CD4-positive, alpha-beta T cell treated with Interferon alpha-2 for 1 hour (primary cell): ENCODE data around the gene NDUFB2.
A peak's percentile ranks its signal among the peaks of the same experiment; 100 is the strongest.
"Not testable (repeated sequence)": the region's sequence is repeated elsewhere in the genome, so short reads cannot be mapped to it uniquely, and the experiment has no call there.

Source experiments
- DNase-seq, 2 donors: peaks; one replicate each; pipeline ENCODE4 v3.0.0-alpha.2; 2020 to 2022

Gene NDUFB2

DNA sequence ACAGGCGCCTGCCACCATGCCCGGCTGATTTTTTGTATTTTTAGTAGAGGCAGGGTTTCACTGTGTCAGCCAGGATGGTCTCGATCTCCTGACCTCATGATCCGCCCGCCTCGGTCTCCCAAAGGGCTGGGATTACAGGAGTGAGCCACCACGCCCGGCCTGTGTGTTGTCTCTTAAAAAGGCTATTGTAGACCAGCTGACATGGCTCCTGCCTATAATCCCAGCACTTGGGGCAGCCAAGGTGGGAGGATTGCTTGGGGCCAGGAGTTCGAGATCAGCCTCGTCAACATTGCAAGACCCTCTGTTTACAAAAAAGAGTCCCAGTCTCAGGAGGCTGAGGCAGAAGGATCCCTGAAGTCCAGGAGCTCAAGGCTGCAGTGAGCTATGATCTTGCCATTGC is 2.7 kb upstream of the NDUFB2 start:
- DNase-seq, result not testable (repeated sequence)

DNA sequence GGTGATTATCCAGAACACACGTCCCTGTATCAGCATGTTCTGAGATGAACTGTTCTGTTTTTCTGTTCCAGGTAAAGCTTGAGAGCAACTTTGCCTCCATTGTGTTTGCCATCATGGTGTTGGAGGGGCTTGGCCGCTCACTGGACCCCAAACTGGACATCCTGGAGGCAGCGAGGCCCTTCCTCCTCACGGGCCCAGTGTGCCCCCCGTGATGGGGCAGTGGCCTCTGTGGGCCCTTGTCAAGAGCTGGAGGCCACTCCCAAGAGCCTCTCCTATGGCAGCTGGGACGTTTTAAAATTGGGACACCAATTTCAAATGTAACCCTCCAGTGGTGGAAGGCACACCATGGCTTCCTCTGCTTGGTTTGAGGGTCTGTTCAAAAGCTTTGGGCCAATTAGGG is 1.9 kb upstream of the NDUFB2 start:
- no peak for DNase-seq

DNA sequence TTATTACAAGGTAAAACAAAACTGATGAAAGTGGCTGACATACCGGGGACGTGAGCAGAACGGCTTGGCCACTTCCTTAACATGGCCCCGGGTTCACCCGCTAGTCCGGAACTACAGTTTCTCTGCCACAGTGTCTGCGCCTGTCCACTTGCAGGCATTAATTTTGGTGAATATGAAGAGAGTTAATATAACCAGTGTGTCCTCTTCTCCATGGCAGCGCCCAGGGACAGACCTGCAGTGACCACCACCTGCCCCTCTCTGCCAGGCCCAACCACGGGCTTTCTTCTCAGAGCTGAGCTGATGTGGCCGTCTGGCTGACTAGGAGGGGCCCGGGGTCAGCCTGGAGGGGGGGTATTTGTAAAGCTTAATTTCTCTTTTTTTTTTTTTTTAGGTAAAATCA is 1.1 kb upstream of the NDUFB2 start:
- DNase-seq, result no peak

DNA sequence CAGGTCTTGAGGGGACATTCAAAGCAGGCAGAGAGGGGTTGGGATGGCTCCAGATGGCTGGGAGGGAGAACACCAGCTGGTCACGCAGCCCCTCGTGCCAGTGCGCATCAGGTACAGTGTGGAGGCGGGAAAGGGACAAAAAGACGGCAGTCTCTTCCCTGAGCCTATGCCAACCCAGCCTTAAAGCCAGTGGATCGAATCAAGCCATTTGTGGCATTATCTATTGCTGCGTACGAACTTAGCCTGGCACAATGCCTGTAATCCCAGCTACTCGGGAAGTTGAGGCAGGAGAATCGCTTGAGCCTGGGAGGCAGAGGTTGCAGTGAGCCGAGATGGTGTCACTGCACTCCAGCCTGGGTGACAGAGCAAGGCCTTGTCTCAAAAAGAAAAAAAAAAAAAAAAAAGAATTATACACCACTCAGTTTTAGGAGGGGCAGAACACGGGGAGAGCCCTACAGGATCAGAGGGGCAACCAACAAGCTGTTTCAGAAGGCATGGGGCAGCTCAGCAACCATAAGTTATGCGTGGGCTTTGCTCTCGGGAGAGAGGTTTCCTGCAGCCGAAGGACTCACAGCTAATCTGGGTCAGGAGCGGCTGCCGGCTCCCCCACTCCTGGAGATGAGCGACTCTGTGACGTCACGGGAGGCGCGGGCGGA is 356 bp upstream of the NDUFB2 start:
- peak; percentile 89 to 92 for DNase-seq

DNA sequence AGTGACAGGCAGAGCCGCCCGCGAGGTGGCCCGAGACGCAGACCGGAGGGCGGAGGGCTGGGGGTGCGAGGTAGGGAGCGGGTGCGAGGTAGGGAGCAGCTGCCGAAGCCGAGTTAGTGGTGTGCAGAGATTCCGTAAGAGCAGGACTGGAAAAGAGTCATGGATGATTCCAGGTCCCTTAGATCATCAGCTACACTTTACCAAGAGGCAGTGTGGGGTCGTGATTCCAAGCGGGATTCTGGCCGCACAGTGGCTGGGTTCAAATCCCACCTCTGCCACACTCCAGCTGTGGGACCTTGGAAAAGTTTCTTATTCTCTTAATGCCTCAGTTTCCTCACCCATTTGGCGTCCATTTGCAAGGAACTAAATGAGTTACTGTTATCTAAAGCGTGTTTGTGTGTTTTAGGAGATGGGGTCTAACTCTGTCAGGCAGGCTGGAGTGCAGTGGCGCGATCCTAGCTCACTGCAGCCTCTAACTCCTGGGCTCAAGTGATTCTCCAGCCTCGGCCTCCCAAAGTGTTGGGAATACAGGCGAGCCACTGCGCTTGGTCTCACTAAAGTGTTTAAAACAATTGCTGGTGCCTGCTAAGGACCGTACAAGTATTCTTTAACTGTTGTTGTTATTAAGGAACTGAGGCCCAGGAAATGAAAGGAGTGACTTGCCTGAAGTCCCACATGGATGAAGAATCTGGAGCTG is 1.1 kb downstream of the NDUFB2 start:
- DNase-seq, result no peak

DNA sequence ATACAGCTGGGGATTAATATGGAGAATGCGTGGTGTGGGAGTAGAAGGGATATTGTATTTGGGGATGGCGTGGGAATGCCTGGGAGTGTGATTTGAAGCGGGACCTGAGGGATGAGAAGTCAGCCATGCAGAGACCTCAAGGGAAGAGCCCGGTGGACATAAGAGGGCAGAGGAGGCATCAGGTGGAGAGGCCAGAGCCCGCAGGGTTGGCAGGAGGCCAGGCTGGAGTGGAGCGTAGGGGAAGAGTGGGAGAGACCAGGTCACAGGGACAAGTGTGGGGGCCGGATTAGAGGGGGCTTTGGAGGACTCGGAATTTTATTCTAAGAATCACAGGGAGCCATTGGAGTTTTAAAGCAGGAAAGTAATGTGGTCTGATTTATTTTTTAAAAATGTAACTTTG is 2.0 kb downstream of the NDUFB2 start:
- DNase-seq, result no peak

DNA sequence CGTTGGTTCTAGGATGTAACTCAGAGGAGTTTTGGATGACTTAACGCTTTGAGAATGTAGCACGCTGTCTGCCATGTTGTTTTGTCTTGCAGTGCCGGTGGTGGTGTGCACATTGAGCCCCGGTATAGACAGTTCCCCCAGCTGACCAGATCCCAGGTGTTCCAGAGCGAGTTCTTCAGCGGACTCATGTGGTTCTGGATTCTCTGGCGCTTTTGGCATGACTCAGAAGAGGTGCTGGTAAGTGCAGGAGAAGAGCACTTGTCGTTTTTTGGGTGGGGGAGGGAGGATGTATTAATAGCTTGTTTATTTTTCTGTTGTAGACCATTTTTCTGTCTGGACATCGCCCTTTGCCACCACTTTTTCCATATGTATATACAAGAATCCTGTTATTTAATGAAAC is 6.3 kb downstream of the NDUFB2 start:
- DNase-seq, result no peak

DNA sequence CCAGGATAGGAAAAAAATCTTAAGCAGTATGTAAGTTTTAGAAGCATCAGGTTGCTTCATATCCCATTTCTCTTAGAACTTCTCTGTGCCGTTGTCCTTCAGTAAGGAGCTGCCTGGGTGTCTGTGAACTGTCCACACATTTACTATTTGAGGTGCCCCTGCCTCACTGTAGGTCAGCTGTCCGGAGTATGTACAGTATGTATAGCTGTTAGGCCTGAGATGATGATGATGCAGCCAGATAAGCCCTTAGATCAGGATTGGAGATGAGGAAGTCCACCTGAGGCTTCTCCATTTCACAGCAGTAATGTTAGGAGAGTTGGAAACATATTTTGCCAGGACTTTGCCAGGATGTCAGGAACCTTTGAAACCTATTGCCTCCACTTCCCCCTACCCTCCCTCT is 7.7 kb downstream of the NDUFB2 start:
- DNase-seq, result no peak

DNA sequence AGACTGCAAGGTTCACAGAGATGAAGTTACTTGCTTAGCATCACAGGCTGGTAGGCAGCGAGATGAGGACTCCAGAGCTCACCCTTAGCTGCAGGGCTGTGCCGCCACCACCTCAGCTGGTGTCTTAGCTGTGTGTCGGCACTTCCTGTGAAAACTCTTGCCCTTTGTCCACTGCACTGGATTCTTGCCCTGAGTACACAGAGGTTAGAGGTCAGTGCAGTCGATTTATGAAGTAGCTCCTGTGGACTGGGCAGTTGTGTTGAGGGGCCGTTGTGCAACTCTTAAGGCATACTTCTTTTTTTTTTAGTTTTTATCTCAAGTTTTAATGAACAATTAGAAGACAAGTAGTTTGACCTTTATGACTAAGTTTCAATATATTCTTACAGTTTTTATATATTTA is 10.6 kb downstream of the NDUFB2 start:
- DNase-seq, result no peak

DNA sequence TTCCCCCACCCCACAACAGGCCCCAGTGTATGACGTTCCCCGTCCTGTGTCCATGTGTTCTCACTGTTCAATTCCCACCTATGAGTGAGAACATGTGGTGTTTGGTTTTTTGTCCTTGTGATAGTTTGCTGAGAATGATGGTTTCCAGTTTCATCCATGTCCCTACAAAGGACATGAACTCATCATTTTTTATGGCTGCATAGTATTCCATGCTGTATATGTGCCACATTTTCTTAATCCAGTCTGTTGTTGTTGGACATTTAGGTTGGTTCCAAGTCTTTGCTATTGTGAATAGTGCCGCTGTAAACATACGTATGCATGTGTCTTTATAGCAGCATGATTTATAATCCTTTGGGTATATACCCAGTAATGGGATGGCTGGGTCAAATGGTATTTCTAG is 12.3 kb downstream of the NDUFB2 start:
- not testable (repeated sequence) for DNase-seq

DNA sequence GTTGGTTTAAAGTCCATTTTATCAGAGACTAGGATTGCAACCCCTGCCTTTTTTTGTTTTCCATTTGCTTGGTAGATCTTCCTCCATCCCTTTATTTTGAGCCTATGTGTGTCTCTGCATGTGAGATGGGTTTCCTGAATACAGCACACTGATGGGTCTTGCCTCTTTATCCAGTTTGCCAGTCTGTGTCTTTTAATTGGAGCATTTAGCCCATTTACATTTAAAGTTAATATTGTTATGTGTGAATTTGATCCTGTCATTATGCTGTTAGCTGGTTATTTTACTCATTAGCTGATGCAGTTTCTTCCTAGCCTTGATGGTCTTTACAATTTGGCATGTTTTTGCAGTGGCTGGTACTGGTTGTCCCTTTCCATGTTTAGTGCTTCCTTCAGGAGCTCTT is 15.9 kb downstream of the NDUFB2 start:
- not testable (repeated sequence) for DNase-seq

DNA sequence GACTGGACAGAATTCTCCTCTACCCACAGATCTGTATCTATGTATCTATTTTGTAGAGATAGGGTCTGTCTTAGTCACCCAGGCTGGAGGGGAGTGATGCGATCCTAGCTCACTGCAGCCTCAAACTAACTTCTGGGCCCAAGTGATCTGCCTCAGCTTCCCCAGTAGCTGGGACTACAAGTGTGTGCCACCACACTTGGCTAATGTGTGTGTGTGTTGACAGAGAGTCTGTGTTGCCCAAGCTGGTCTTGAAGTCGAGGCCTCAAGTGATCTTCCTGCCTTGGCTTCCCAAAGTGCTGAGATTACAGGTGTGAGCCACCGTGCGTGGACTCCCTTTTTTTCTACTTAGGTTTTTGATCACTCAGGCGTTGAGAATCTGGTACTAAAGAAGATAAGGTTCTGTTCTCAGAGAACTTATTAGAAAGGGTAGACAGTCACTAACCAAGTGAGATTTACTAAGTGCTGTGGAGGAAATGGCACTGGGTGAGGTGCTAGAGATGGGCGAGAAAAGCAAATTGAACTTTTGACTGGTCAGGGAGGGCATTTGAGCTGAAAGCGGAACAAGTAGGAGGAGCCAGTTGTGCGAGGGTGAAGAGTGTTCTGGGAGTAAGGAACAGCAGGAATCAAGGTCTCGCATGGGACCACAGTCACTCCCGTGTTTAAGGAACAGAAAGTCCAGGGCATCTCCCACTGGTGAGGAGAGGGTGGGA is 18.0 kb downstream of the NDUFB2 start:
- DNase-seq, result peak in 1 of 2 donors; percentile 14

DNA sequence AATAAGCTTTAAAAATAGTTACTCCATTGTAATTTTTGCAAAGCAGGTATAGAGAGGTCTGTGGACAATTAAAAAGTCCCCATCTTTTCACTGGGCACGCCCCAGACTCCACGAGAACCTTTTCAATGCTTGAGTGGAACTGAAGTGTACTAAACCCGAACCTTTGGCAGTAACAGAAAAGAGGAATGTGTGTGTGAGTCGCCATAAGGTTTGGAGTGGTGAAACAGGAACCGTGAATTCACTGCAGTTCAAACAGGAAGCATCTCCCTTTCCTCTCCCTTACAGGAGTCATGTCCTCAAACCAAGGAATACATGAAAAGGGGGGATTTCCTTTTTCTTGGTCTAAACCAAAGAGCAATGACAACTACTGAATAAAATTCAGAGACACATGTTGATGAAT is 23.2 kb downstream of the NDUFB2 start:
- DNase-seq, result no peak

DNA sequence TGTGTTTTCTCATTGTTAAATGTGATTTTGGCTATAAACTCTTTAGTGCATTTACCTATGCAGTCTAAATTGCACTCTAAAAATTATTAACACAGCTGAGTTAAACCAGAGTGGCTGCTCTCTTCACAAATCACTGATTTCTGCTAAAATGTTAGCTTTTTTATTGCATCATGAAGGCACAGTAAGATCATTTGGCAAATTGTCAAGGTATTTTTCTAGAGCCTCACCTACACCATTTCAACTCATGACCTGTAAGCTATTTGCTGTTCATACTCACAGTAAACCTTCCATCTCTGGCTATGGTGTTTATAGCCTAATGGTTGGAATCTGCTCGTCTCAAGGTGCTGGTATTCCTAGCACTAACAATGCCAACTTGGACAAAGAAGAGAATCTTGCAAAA is 25.7 kb downstream of the NDUFB2 start:
- DNase-seq, result no peak

DNA sequence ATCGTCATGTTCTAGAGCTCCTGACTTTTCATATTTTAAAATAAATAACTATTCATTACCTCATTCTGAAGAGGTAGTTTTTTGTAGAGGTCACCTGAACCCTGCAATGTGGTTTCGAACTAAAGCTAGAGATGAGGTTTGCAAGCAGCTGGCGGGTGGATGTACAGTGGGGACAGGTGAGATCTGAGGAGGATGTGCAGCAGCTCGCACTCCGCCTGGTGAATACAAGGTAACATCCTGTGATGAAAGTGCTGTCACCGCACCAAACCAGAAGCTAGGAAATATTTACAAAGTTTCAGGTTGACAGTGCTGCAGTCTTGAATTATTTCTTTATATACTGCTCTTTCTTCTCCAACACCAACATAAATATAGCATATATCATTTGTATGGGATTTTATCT is 26.5 kb downstream of the NDUFB2 start:
- peak; percentile 21 to 31 for DNase-seq

DNA sequence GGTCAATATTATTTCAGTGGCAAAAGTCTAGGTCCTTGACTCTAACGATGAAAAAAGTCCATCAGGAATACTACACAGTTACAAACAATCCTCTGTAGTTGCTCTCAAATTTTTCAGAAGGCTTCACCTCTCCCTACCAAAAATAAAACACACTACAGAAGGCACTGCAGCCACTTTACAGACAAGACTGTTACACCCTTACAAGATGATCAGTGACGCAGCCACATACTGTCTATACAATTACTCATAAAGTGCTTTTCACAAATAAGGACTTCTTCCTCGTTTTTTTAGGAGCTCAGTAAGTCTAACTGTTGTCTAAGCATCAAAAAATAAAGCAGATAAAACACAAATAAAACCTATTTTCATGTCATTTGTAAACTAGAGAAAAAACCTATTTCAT is 27.1 kb downstream of the NDUFB2 start:
- DNase-seq, result no peak

DNA sequence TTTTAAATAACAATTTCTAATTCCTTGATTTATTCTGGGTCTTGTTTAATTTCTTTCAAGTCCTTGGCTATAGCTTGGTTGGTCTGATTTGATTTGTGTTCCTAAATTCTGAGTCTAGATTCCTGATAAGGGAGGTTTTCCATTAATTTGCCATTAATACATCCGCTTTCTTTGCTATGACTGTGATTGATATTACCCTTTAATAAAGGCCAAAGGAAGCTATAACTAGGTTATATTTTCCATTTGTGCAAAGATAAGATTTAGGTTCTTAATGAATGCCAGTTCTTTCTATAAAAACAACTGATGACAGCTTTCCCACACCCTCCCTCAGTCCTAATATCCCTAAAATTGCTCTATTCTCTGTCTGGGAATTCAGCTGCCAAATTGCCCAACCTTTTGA is 28.2 kb downstream of the NDUFB2 start:
- DNase-seq, result no peak

DNA sequence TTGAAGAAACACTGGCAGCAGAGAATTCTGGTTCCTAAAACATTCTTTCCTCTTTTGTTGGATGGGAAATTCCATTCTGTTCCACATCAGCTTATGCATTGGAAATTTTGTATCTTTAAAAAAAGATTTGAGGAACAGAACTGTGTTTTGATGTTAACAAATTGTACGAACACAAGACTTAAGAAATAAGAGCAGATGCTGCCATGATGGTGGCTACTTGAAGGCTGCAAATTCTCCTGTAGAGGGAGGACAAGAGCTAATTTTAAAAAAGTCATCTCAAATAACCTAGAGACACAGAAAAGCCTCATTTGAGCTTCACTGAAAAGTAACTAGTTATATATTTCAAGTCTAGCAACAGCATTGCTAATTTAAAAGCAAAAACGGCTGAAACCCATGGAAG is 29.8 kb downstream of the NDUFB2 start:
- DNase-seq, result no peak

DNA sequence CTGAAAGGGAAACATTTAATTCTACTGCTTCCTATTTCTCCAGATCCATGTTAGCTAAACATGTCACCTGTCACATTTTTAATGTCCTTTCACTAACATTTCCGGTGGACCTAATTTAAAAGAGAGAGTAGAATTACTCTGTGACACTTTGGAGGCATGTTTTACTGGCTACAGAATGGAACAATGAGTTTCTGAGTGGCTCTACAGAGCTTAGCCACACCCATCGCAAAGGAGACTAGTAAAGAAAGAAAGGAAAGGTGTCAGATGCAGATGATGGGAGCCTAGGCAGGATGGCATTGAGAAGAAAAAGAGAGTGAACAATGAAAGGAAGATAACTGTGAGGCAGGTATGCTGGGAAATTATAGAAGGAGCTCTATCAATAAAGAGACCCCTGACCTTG is 35.9 kb downstream of the NDUFB2 start:
- no peak for DNase-seq

DNA sequence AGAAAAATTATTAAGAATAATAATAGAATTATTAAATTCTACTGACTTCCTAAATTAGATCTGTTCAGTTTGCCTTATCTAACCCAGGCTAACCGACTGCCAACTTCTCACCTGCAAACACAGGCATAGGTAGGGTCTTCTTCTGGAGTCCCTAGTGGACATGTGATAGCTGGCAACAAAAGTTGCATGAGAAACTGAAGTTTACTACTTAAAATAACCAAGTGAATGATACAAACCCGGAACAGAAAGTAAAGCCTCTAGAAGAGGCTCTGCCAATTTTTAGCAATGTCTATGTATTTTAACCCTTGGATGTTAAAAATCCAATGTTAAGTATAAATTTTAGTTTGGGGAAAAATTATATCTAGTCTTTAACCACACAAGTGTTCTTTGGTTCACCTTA is 37.6 kb downstream of the NDUFB2 start:
- DNase-seq, result no peak

DNA sequence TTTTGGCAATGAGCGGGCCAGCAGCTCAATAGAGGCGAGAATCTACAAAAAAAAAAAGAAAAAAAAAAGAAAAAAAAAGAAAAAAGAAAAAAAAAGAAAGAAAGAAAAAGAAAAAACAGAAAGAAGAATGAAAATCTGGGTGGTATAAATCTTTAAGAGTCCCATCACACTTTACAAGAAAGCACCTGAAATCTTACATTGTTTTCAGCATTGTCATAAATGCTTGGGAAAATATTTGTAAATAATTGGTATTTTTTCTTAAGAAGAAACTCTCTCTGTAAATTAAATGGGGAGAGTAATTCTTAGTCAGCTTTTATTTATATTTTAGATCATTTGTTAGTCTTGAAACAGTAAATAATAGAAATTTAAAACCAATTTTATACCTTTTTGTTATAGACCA is 38.2 kb downstream of the NDUFB2 start:
- DNase-seq, result no peak

DNA sequence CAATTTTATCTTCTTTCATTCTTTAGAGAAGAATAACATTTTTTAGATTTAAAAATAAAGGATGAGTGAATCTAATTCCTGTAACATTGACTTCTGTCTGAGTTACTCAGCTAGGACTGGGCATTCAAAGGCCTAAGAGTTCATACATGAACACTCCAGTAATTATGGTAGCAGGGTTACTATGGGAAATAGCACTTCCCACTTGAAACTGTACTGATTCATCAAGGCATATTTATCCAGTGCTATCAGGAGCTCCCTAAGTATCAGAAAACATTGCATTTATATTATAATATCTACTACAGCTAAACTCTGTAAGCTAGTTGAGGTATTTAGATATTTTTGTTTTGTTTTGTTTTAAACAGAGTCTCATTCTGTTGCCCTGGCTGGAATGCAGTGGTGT is 41.8 kb downstream of the NDUFB2 start:
- no peak for DNase-seq

DNA sequence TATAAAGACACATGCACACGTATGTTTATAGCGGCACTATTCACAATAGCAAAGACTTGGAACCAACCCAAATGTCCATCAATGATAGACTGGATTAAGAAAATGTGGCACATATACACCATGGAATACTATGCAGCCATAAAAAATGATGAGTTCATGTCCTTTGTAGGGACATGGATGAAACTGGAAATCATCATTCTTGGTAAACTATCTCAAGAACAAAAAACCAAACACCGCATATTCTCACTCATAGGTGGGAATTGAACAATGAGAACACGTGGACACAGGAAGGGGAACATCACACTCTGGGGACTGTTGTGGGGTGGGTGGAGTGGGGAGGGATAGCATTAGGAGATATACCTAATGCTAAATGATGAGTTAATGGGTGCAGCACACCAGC is 46.7 kb downstream of the NDUFB2 start:
- DNase-seq, result not testable (repeated sequence)

DNA sequence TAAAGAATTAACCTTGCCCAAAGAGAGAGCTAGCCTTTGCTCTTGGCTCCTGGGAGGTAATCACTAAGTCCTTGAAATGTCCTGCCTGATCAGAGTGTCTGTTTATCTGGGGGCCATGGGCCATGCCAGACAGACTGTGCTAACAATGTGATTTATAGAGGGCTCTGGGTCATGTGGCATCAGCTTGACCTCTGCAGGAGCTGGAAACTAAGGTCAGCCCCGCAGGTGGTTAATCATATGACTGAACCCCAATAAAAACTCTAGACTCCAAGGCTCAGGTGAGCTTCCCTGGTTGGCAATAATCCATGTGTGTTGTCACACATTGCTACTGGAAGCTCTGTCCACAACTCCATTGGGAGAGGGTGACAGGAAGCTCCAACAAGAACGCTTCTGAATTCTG is 47.5 kb downstream of the NDUFB2 start:
- no peak for DNase-seq
